Neural progenitor cell (in vitro differentiated cells): Measurements from ENCODE around the gene KCNJ15. TPM values are rescaled to one million over a fixed set of nuclear protein-coding genes. Genes with fewer than 3 reads are reported as not detected.

Experiments used
- DNase-seq: peaks from one replicate; pipeline ENCODE4 v3.0.0-alpha.2; 2016; ENCODE audit warnings: low spot score
- H2AFZ ChIP-seq: fragments of 200-600 bp; sonication (generic); replicated peaks from 2 replicates; pipeline ENCODE4 v1.6.1; 2016; ENCODE audit warnings: antibody characterized with exemption
- H3F3A ChIP-seq: fragments of 200-600 bp; sonication (generic); 2 replicates; pipeline ENCODE4 v1.6.1; 2016; ENCODE audit warnings: antibody characterized with exemption, low read depth
- H3K27ac ChIP-seq: fragments of 200-600 bp; sonication (generic); 2 replicates; pipeline ENCODE4 v1.5.1; 2016; ENCODE audit warnings: mild to moderate bottlenecking
- H3K27me3 ChIP-seq: fragments of 200-600 bp; sonication (generic); 2 replicates; pipeline ENCODE4 v1.6.1; 2016; ENCODE audit warnings: mild to moderate bottlenecking, moderate library complexity
- H3K36me3 ChIP-seq: fragments of 200-600 bp; sonication (generic); 2 replicates; pipeline ENCODE4 v1.5.1; 2016
- H3K4me1 ChIP-seq: fragments of 200-600 bp; sonication (generic); 2 replicates; pipeline ENCODE4 v1.6.1; 2016; ENCODE audit warnings: mixed run types
- H3K4me2 ChIP-seq: fragments of 200-600 bp; sonication (generic); 2 replicates; pipeline ENCODE4 v1.6.1; 2016
- H3K4me3 ChIP-seq: fragments of 200-600 bp; sonication (generic); 2 replicates; pipeline ENCODE4 v1.5.1; 2016
- H3K79me2 ChIP-seq: fragments of 200-600 bp; sonication (generic); 2 replicates; pipeline ENCODE4 v1.6.1; 2016; ENCODE audit warnings: low read depth
- H3K9ac ChIP-seq: fragments of 200-600 bp; sonication (generic); 2 replicates; pipeline ENCODE4 v1.6.1; 2016
- H3K9me3 ChIP-seq: fragments of 200-600 bp; sonication (generic); 2 replicates; pipeline ENCODE4 v1.5.1; 2016; ENCODE audit warnings: low read depth
- H4K20me1 ChIP-seq: fragments of 200-600 bp; sonication (generic); 2 replicates; pipeline ENCODE4 v1.6.1; 2016; ENCODE audit warnings: low read depth
- H3K27ac Mint-ChIP-seq: 3 replicates; pipeline ENCODE4 v1.8.0; 2021; ENCODE audit warnings: mixed read lengths
- H3K27me3 Mint-ChIP-seq: 2 replicates; pipeline ENCODE4 v1.8.0; 2022; ENCODE audit warnings: low read depth, mild to moderate bottlenecking, inconsistent platforms, moderate library complexity, mixed read lengths; ENCODE audit not compliant: insufficient read depth
- H3K36me3 Mint-ChIP-seq: 3 replicates; pipeline ENCODE4 v1.8.0; 2021; ENCODE audit warnings: mixed read lengths
- H3K4me1 Mint-ChIP-seq: 3 replicates; pipeline ENCODE4 v1.8.0; 2021; ENCODE audit warnings: mixed read lengths
- H3K4me3 Mint-ChIP-seq: 3 replicates; pipeline ENCODE4 v1.8.0; 2021; ENCODE audit warnings: mild to moderate bottlenecking, moderate library complexity, mixed read lengths
- H3K9me3 Mint-ChIP-seq: 3 replicates; pipeline ENCODE4 v1.8.0; 2020; ENCODE audit warnings: mixed read lengths
- EZH2 ChIP-seq: fragments of 200-600 bp; sonication (generic); IDR thresholded peaks from 2 replicates; pipeline ENCODE4 v1.6.1; 2017; ENCODE audit warnings: antibody characterized with exemption, mild to moderate bottlenecking, moderate library complexity
- EZH2phosphoT487 ChIP-seq: fragments of 200-600 bp; sonication (generic); IDR thresholded peaks from 2 replicates; pipeline ENCODE4 v1.6.1; 2017; ENCODE audit warnings: antibody characterized with exemption
- total RNA-seq: library from RNA; depleted of rRNA; stranded (reverse); fragments of >200 nt; gene quantifications from 2 replicates; pipeline ENCODE4 v1.2.3, GENCODE V29; 2015; ENCODE audit warnings: low replicate concordance
- TF ChIP-seq, protein P1 (sequence below): fragments of 200-600 bp; sonication (generic); IDR thresholded peaks from 2 replicates; pipeline ENCODE4 v1.5.1; 2017; ENCODE audit warnings: antibody characterized with exemption, mild to moderate bottlenecking

Gene KCNJ15
- total RNA-seq, 1 donor from 2014 or later, result not detected

DNA sequence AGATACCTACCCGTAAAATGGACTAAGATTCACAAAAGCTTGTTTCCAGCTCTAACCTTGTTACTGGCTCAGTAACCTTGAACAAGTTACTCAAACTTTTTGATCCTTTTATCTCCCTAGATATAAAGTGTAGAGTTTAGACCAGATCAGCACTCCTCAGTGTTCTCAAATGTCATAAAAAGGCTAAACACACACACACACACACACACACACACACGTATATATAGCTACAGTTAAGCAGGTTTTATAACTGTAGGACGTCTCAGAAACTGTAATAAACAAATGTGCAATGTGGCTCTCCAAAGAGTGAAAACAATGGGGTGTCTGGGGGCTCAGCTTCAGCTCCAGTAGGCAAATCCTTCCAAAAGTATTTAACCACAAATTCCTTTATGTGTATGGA lies 34.0 kb downstream of the KCNJ15 start:
- no peaks in the 10 kb centered on the region for H3K36me3 Mint-ChIP-seq
- Histone ChIP-seq H3K36me3 (no peaks in the 10 kb centered on the region), H3K79me2 (no peaks in the 10 kb centered on the region), H2AFZ (no peak overlapping the region), H3K27me3 (no peaks in the 10 kb centered on the region), H3K4me3 (no peak overlapping the region), H3K4me1 (no peaks in the 10 kb centered on the region), H4K20me1 (no peaks in the 10 kb centered on the region), H3K9ac (no peak overlapping the region), H3K9me3 (no peaks in the 10 kb centered on the region), H3K4me2 (no peak overlapping the region), H3K27ac (no peak overlapping the region), H3F3A (no peaks in the 10 kb centered on the region)
- no peak overlapping the region for H3K27ac Mint-ChIP-seq
- no peaks in the 10 kb centered on the region for H3K4me1 Mint-ChIP-seq
- no peak for TF ChIP-seq EZH2phosphoT487
- TF ChIP-seq, protein P1, sequence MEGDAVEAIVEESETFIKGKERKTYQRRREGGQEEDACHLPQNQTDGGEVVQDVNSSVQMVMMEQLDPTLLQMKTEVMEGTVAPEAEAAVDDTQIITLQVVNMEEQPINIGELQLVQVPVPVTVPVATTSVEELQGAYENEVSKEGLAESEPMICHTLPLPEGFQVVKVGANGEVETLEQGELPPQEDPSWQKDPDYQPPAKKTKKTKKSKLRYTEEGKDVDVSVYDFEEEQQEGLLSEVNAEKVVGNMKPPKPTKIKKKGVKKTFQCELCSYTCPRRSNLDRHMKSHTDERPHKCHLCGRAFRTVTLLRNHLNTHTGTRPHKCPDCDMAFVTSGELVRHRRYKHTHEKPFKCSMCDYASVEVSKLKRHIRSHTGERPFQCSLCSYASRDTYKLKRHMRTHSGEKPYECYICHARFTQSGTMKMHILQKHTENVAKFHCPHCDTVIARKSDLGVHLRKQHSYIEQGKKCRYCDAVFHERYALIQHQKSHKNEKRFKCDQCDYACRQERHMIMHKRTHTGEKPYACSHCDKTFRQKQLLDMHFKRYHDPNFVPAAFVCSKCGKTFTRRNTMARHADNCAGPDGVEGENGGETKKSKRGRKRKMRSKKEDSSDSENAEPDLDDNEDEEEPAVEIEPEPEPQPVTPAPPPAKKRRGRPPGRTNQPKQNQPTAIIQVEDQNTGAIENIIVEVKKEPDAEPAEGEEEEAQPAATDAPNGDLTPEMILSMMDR, result no peak
- TF ChIP-seq EZH2, result no peak
- H3K4me3 Mint-ChIP-seq, result no peak overlapping the region
- no peak for DNase-seq
- peaks cover 7% of the 10 kb centered on the region for H3K27me3 Mint-ChIP-seq
- no peaks in the 10 kb centered on the region for H3K9me3 Mint-ChIP-seq

DNA sequence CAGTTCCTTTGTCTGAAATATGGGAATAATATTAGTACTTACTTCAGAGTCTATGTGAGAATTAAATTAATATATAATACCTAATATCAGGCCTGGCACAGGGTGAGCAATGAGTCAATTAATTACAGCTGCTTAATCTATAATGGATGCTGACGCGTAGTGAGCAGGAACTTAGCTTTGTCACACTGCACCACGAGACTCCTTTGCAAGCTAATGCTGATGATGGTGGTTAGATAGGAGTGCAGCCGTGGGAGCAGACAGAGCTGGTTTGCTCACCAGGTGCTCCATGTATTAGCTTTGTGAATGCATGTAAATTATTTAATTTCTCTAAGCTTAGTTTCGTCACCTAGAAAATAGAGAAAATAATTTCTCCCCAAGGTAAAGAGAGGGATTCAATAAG lies 35.1 kb downstream of the KCNJ15 start:
- TF ChIP-seq, protein P1, result no peak
- TF ChIP-seq EZH2phosphoT487, result no peak
- TF ChIP-seq EZH2, result no peak
- Histone ChIP-seq H3K4me1 (no peaks in the 10 kb centered on the region), H3K9me3 (no peaks in the 10 kb centered on the region), H3K27ac (no peak overlapping the region), H3K9ac (no peak overlapping the region), H3K4me3 (no peak overlapping the region), H4K20me1 (no peaks in the 10 kb centered on the region), H3K79me2 (no peaks in the 10 kb centered on the region), H3K36me3 (no peaks in the 10 kb centered on the region), H2AFZ (no peak overlapping the region), H3K27me3 (no peaks in the 10 kb centered on the region), H3K4me2 (no peak overlapping the region), H3F3A (no peaks in the 10 kb centered on the region)
- Mint-ChIP-seq H3K27me3 (peaks cover 7% of the 10 kb centered on the region), H3K4me1 (peaks cover 8% of the 10 kb centered on the region), H3K4me3 (no peak overlapping the region), H3K27ac (no peak overlapping the region), H3K36me3 (no peaks in the 10 kb centered on the region), H3K9me3 (no peaks in the 10 kb centered on the region)
- no peak for DNase-seq

DNA sequence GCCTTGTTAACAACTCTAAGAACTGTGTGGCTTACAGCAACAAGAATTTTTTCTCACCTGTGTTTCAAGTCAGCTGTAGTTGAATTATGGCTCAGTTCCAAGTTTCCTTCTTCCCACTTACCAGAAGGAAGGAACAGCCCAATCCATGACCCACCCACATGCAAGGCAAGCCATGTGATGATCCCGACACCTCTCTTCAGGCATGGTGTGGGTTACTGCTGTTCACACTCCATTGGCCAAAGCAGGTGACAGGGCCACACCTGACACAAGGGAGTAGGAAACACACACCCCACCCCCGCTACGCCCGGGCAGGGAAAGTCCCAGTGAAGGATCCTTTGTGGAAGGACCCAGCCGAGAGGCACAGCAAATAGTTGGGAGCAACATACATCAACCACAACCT lies 36.3 kb downstream of the KCNJ15 start:
- Histone ChIP-seq H3K4me3 (no peak overlapping the region), H4K20me1 (no peaks in the 10 kb centered on the region), H3F3A (no peaks in the 10 kb centered on the region), H3K36me3 (no peaks in the 10 kb centered on the region), H2AFZ (no peak overlapping the region), H3K27me3 (no peaks in the 10 kb centered on the region), H3K79me2 (no peaks in the 10 kb centered on the region), H3K9me3 (no peaks in the 10 kb centered on the region), H3K4me1 (peaks cover 6% of the 10 kb centered on the region), H3K9ac (no peak overlapping the region), H3K4me2 (no peak overlapping the region), H3K27ac (no peak overlapping the region)
- no peak for DNase-seq
- Mint-ChIP-seq H3K27ac (no peak overlapping the region), H3K36me3 (no peaks in the 10 kb centered on the region), H3K4me1 (peaks cover 21% of the 10 kb centered on the region), H3K9me3 (no peaks in the 10 kb centered on the region), H3K4me3 (no peak overlapping the region), H3K27me3 (peaks cover 7% of the 10 kb centered on the region)
- TF ChIP-seq, protein P1, result no peak

DNA sequence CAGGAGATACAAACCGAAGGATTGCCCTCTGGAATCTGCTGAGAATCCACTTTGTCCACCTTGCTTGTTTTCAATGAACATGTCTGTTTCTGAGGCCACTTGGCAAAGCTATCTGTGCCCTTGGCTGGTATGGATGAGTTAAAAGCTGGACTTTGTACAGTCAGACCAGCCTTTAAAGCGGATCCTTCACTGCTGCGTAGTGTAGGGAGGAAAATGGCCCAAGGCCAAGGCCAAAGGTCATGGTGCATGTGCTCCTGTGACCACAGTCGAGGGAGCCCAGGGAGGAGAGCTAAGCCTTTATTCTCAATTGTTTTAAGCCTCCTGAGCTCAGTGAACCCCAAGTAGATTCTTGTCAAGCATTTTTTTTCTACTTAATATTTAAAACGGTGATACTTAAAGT lies 37.0 kb downstream of the KCNJ15 start:
- Histone ChIP-seq H3K27ac (no peak overlapping the region), H3K9ac (no peak overlapping the region), H3K27me3 (no peaks in the 10 kb centered on the region), H3K4me1 (peaks cover 6% of the 10 kb centered on the region), H3K4me2 (no peak overlapping the region), H3F3A (no peaks in the 10 kb centered on the region), H2AFZ (no peak overlapping the region), H3K4me3 (no peak overlapping the region), H3K79me2 (no peaks in the 10 kb centered on the region), H3K9me3 (no peaks in the 10 kb centered on the region), H3K36me3 (no peaks in the 10 kb centered on the region), H4K20me1 (no peaks in the 10 kb centered on the region)
- Mint-ChIP-seq H3K27ac (no peak overlapping the region), H3K4me3 (no peak overlapping the region), H3K4me1 (peaks cover 23% of the 10 kb centered on the region), H3K27me3 (peaks cover 5% of the 10 kb centered on the region), H3K9me3 (no peaks in the 10 kb centered on the region), H3K36me3 (no peaks in the 10 kb centered on the region)
- TF ChIP-seq EZH2phosphoT487 (no peak), EZH2 (no peak)
- TF ChIP-seq, protein P1, result no peak
- no peak for DNase-seq
